ENCODE results near the gene OR10D3. TPM values are rescaled to one million over a fixed set of nuclear protein-coding genes. Genes with fewer than 3 reads are reported as not detected.
"Not testable (repeated sequence)": the region's sequence is repeated elsewhere in the genome, so short reads cannot be mapped to it uniquely, and the experiment has no call there.

Gene OR10D3, protein sequence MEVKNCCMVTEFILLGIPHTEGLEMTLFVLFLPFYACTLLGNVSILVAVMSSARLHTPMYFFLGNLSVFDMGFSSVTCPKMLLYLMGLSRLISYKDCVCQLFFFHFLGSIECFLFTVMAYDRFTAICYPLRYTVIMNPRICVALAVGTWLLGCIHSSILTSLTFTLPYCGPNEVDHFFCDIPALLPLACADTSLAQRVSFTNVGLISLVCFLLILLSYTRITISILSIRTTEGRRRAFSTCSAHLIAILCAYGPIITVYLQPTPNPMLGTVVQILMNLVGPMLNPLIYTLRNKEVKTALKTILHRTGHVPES
- not detected for total RNA-seq

DNA sequence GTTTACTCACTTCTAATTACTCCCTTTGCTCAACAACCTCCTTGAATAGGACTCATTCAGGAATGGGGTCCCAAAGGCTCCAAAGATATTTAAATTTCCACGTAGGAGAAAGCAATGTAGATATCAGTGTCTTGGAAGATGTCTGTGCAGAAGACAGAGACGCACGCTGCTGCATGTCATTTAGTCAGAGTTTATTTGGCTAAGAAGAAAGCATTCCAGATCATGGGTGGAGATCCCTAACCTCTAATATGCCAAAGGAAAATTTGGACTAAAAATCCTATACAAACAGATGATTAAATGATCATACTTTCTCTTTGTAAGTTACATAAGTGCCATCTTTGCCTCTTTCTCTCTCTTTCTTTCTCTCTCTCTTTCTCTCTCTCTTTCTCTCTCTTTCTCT lies at the start of gene OR10D3:
OR10D3 (plus strand) TSS at position 278 of the 400 bp plus-strand sequence. CDS start 1,925 bp downstream, outside the sequence.
- no peak for DNase-seq

DNA sequence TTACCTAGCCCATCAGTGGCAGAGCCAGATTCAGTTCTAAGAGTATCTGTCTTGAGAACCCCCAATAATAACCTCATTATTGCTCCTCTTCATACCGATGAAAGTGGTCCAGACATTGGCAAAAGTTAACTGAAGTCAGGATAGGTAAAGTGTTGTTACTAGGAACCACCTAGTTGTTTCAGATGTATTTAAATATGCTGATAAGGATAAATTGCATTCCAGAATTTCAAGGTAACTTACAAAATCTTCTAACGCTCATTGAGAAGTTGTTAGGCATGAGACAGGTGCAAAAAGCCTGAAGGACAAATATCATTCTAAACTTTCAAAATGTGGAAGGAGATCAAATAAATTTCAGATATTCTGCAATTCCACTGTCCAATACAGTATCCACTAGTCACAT lies 40.1 kb upstream of the OR10D3 start:
- DNase-seq = no peak

GRCh38 chr11:124147951-124148350 lies 35.2 kb upstream of the OR10D3 start:
- no peak for DNase-seq

- no peak for DNase-seq
These were observed 32.5 kb upstream of the OR10D3 start for GRCh38 chr11:124150684-124151083.

DNA sequence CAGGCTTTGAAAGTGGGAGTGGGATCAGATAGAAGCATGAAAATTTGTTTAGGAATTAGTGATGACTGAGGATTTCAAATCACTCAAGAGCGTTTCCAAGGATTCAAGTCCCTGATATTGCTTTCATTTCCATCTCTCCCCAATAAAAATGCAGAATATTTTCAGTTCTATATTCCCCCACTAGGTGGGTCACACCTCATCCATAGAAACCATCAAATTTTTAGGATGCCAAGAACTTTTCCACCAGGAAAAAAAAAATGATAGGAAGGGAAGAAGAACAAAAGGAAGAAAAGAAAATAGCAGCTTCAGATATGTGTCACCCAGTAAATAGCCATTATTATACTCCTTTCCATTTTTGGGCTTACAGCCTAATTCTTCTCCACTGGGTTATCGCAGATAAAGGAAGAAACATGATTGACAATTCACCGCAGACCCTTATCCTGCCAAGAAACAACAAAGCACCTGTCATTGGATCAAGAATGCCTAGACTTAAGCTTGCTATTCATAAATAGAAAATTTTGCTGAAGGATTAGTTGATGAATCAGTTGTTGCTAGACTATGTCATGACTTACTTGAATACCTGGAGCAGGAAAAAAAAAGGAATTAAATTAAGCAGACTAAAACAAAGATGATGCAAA lies 30.3 kb upstream of the OR10D3 start:
- DNase-seq = no peak

DNA sequence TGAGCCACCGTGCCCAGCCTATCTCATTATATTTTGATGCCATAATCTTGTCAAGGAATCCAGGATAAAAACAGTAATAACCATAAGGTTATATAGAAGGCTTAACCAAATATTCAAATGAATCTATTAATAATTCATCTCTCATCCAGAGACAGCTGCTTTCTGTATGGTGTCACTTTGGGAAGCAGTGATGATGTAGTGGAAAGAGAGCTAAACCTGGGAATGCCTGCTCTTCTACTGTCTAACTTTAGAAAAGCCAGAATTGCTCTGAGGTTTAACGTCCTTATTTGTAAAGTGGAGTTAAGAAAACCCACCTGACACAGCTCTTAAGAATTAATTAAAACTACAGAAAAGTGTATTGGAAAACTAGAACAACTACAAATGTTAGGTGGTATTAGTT lies 29.3 kb upstream of the OR10D3 start:
- no peak for DNase-seq

DNA sequence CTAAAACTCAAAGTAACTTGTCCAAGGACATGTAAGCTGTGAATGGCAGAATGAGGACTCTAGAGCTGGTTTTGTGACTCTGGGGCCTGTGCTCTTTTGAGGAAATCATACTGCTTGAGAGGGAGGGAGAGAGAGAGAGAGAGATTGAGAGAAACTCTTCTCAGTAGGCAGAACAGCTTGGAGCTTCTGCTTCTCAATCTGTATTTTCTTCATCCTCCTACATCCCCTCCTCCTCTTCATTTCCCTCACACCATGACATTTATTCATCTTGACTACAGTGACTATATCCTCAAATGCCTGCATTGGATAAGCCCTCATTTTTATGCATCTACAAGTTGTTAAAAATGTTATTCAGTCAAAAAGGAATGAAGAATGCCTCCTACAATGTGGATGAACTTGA lies 23.7 kb upstream of the OR10D3 start:
- DNase-seq = no peak

DNA sequence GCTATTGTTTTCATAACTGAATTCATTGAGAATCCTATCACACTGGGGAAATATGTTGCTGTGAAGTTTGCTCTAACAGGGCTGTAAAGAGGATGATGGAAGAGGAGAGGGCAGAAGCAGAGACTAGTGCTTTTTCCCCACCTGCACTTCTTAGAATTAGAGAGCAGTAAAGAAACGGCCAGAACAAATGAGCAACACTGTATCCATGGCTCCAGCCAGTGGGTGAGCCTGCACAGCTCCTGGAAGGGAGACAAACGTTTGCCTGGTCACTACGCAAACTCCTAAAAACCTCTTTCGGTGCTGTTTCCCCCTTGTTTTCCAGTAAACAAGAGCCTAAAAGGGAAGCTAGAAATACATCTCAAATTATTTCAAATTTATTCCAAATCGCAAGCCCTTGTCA lies 22.2 kb upstream of the OR10D3 start:
- DNase-seq = no peak

DNA sequence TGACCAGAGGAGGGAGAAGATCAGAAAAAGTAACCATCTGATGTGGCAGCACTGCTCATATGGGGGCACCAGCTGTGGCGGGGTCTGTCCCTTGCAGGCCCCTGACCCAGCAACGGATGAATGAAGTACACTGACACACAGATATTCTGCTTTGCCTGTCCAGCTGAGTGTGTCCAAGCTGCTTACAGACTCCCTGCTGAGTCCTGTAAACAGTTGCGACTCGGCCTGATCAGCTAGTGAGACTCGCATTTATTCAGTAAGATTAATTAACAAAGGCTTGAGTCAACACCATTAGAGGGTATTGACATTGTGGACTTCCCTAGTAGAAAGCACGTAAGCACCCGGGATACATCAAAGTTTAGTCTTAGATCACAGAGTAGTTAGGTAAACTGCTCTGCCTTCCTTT lies 15.3 kb upstream of the OR10D3 start:
- DNase-seq = no peak

GRCh38 chr11:124168796-124169195 lies 14.3 kb upstream of the OR10D3 start:
- no peak for DNase-seq

DNA sequence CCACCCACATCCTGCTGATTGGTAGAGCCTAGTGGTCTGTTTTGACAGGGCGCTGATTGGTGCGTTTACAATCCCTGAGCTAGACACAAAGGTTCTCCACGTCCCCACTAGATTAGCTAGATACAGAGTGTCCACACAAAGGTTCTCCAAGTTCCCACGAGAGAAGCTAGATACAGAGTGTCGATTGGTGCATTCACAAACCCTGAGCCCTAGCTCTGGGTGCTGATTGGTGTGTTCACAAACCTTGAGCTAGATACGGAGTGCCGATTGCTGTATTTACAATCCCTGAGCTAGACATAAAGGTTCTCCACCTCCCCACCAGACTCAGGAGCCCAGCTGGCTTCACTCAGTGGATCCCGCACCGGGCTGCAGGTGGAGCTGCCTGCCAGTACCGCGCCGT lies 12.8 kb upstream of the OR10D3 start:
- DNase-seq = not testable (repeated sequence)

- DNase-seq = no peak
These were observed 12.2 kb upstream of the OR10D3 start for GRCh38 chr11:124170801-124171586.

- no peak for DNase-seq
These were observed 11.0 kb upstream of the OR10D3 start for GRCh38 chr11:124172101-124172500.

GRCh38 chr11:124172599-124172998 lies 10.5 kb upstream of the OR10D3 start:
- DNase-seq = no peak

DNA sequence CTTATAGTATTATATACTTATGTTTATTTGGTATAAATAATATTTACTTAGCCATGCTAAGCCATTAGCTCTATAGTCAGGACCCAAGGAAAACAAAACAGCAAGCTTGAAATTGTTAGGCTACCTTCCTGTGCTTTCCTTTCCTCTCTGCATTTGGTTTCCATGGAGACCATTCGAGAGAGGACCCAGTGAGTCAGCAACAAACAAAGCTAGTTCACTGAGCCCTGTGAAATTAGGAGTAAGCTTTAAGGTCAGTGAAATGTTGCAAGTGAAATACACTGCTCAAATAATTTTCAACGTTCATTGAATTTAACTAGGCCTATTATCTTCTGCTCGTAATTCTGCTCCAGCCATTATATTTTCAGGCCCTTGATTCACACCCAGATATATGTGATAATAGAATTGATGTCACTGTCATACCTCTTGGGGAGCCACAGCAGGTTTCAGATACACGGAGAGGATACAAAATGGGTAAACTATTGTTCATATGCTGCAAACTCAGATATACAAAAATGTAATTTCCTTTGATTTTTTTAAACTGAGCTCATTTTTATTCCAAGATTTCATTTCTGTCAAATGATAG lies 9.1 kb upstream of the OR10D3 start:
- peak; percentile 15 for DNase-seq

DNA sequence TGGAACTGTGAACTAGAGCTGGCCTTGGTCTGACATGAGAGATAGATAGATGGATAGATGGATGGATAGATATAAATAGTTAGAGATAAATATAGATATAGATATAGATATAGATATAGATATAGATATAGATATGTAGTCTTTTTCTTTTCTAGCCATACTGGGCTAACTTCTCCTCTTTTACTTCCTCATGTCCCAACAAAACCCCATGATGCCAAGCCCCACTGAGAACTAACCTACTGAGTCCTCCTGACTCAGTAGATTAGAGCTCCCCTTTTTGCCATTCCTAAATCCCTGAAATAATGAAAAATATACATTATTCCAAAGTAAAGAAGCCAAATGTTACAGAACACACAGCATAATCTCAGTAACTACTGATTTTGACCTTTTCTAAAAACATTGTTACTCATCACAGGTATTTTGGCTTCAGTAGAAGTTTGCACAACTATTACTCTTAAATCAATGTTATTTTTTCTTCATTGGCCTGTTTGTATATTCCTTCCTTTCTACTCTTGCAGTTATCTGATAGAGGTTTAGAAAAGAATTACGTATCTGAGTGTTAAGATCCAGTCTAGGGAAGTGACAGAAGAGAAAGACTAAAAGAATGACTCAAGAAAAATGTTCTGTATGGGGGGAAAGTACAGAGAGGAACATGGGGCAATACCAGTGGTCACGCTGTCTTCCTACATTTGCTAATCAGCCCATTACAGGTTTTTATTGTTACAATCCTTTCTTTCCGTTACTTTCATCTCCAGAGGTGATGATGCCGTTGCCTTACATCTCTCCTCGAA lies 6.0 kb upstream of the OR10D3 start:
- DNase-seq = no peak

DNA sequence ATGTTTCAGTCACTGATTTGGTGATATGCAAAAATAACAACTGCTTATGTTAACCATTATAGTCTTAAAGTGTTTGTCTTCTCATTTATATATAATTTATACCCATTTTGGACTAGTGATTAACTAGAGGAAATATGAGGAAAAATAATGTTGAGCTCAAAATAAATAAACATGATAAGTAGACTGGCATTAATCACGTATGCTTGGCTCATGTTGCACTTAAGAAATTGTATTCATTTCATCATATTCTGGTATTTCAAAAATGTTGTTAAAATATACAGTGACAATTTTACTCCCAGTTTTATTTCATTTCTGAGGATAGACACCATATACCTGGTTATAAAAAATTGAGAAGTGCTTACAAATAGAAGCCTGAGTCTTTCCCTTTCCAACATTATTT lies 3.8 kb upstream of the OR10D3 start:
- DNase-seq = no peak

- DNase-seq = no peak
These were observed 7.4 kb downstream of the OR10D3 start for GRCh38 chr11:124190298-124191139.

DNA sequence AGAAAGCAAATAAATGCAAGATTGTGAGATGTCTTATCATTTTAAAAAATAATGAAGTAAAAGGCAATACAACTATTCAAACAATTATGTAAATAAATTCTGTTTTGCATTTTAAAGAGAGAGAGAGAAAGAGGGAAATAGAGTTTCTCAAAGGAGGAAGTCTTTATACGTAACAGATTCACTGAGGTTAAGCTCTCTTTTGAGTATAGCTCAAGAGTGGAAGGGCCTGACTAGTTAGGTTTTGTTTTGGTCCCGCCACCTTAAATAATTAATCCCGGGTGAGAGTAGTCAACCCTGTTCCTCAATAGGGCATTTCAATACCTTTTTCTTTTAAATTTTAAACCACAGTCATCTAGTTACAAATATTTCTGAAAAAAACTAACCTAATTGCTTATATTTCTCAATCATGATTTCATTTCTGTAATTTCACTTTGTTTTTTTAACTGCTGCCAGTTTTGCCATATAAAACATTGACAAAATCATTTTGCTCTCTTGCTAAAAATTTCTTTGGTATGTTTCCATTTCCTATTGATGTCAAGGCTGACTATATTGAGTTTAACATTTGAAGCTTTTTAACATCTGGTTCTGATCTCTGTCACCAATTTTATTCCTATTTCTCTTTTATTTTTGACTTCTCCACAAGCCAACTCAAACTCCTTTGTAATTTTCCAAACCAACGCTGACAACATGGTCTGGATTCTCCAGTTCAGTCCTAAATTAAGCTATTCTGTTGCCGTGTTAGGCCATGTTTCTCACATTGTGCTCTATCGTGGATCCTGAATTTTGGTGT lies 10.3 kb downstream of the OR10D3 start:
- DNase-seq = no peak

All from occipital lobe (tissue), 2 donors.